Peyer's patch (tissue), 4 donors: Measurements from ENCODE around the gene SPEM2. TPM values are rescaled to one million over a fixed set of nuclear protein-coding genes. Genes with fewer than 3 reads are reported as not detected.

Experiments
- DNase-seq, 3 donors: peaks; one replicate each; pipeline ENCODE4 v3.0.0-alpha.2; 2017 to 2019
- H3K27ac ChIP-seq, 4 donors: fragments of 200-600 bp; sonication (generic); one replicate each; pipeline ENCODE4 v1.5.1; 2016 to 2019
- H3K27me3 ChIP-seq, 2 donors: fragments of 200-600 bp; sonication (generic); one replicate each; pipeline ENCODE4 v1.5.1; 2019
- H3K36me3 ChIP-seq, 3 donors: fragments of 200-600 bp; sonication (generic); one replicate each; pipeline ENCODE4 v1.5.1; 2016 to 2019
- H3K4me1 ChIP-seq, 4 donors: fragments of 200-600 bp; sonication (generic); one replicate each; pipeline ENCODE4 v1.5.1; 2016 to 2019
- H3K4me3 ChIP-seq, 4 donors: fragments of 200-600 bp; sonication (generic); 1 replicate in 3 of 4; 2 replicates in 1 of 4; pipeline ENCODE4 v1.5.1; 2016 to 2019; ENCODE audit warnings: mild to moderate bottlenecking in 1 of 4
- H3K9me3 ChIP-seq, 4 donors: fragments of 200-600 bp; sonication (generic); one replicate each; pipeline ENCODE4 v1.5.1; 2016 to 2019; ENCODE audit warnings: mild to moderate bottlenecking in 1 of 4
- CTCF ChIP-seq, 6 experiments: fragments of 450-650 bp in 4 of 6; fragments of 200-600 bp in 2 of 6; sonication (generic) in 1 of 6; IDR thresholded peaks; one replicate each; pipeline ENCODE4 v1.5.1; 2017 to 2019; ENCODE audit warnings: antibody characterized with exemption in 6 of 6, mild to moderate bottlenecking in 3 of 6, moderate library complexity in 1 of 6
- POLR2A ChIP-seq, 2 donors: fragments of 450-650 bp; IDR thresholded peaks; one replicate each; pipeline ENCODE4 v1.5.1; 2017; ENCODE audit warnings: antibody characterized with exemption in 2 of 2, mild to moderate bottlenecking in 2 of 2, moderate library complexity in 2 of 2
- total RNA-seq, 4 donors: library from RNA; depleted of rRNA; stranded (reverse); fragments of >200 nt; gene quantifications; one replicate each; pipeline ENCODE4 v1.1.0, GENCODE V29; 2016

Gene SPEM2
- total RNA-seq, 4 donors from 2014 or later: not detected

DNA sequence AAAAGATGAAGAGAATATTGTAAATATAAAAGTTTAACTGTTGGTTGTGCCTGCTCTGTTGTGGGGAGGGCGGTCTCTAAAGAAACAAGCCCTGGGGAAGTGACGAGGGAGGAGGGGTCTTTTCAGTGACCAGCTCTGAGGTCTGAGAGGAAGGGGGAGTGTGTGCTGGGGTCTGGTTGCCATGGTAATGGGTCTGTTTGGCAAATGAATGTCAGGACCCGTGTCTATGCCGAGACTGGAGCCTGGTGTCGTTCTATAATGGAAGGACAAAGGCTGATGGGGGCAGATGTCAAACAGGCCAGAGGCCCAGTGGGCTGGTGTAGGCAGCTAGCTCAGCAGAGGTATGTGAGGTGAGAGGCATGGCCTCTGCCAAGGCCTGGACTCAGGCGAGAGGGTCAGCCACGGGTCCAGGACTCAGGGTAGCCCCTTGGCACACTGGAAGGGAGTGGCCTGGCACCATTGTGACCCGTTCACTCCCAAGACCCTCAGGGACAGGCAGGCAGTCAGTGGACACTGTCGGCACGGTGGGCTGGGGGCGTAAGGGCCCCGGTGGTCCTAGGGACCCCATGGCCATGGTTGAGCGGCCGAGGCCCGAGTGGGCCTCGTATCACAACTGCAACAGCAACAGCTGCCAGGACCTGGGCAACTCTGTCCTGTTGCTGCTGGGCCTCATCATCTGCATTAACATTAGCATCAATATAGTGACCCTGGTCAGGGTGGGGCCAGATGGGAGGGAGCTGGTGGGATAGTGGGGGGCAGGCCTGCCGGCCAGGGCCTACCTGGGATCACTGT, 5.4 kb upstream of the SPEM2 start, which contains the start of gene SPEM1:
Gene SPEM1 (plus strand): TSS at position 506 of the 792 bp plus-strand sequence. CDS start 61 bp downstream, at position 567.
- Histone ChIP-seq H3K4me3 (no peak within 1 kb of the TSS), H3K36me3 (no peaks in the 10 kb centered on the region), H3K9me3 (no peaks in the 10 kb centered on the region), H3K27me3 (no peaks in the 10 kb centered on the region), H3K4me1 (no peaks in the 10 kb centered on the region), H3K27ac (no peak within 1 kb of the TSS)
- TF ChIP-seq POLR2A (IDR thresholded peaks at IDR 0.05): no peak
- no peak for TF ChIP-seq CTCF (IDR thresholded peaks at IDR 0.05)
- DNase-seq: no peak

- no peaks in the 10 kb centered on the region for H3K27me3 ChIP-seq
- H3K4me1 ChIP-seq: no peaks in the 10 kb centered on the region
- H3K36me3 ChIP-seq: no peaks in the 10 kb centered on the region
- no peak for DNase-seq
- TF ChIP-seq POLR2A (IDR thresholded peaks at IDR 0.05): no peak
- no peak for TF ChIP-seq CTCF (IDR thresholded peaks at IDR 0.05)
- no peak overlapping the region for H3K27ac ChIP-seq
- H3K9me3 ChIP-seq: no peaks in the 10 kb centered on the region
- no peak overlapping the region for H3K4me3 ChIP-seq
Observed at GRCh38 chr17:7421186-7421585, 4.2 kb upstream of the SPEM2 start.

GRCh38 chr17:7423679-7424078, 1.7 kb upstream of the SPEM2 start:
- Histone ChIP-seq H3K27ac (no peak overlapping the region), H3K4me1 (no peaks in the 10 kb centered on the region), H3K36me3 (no peaks in the 10 kb centered on the region), H3K9me3 (no peaks in the 10 kb centered on the region), H3K27me3 (no peaks in the 10 kb centered on the region), H3K4me3 (no peak overlapping the region)
- TF ChIP-seq CTCF (IDR thresholded peaks at IDR 0.05) (no peak), POLR2A (IDR thresholded peaks at IDR 0.05) (no peak)
- DNase-seq: no peak

GRCh38 chr17:7425756-7426155, 340 bp downstream of the SPEM2 start:
- no peaks in the 10 kb centered on the region for H3K27me3 ChIP-seq
- TF ChIP-seq CTCF (IDR thresholded peaks at IDR 0.05) (no peak), POLR2A (IDR thresholded peaks at IDR 0.05) (no peak)
- no peak overlapping the region for H3K4me3 ChIP-seq
- H3K4me1 ChIP-seq: no peaks in the 10 kb centered on the region
- no peaks in the 10 kb centered on the region for H3K9me3 ChIP-seq
- no peaks in the 10 kb centered on the region for H3K36me3 ChIP-seq
- no peak overlapping the region for H3K27ac ChIP-seq
- no peak for DNase-seq

- no peaks in the 10 kb centered on the region for H3K27me3 ChIP-seq
- H3K27ac ChIP-seq: no peak overlapping the region
- no peaks in the 10 kb centered on the region for H3K36me3 ChIP-seq
- no peaks in the 10 kb centered on the region for H3K9me3 ChIP-seq
- no peak for DNase-seq
- H3K4me3 ChIP-seq: no peak overlapping the region
- TF ChIP-seq CTCF (IDR thresholded peaks at IDR 0.05) (no peak), POLR2A (IDR thresholded peaks at IDR 0.05) (no peak)
- no peaks in the 10 kb centered on the region for H3K4me1 ChIP-seq
Observed at GRCh38 chr17:7426203-7426863, 917 bp downstream of the SPEM2 start.
